ENCODE data around the gene CDC73.
"Not testable (repeated sequence)": the region's sequence is repeated elsewhere in the genome, so short reads cannot be mapped to it uniquely, and the experiment has no call there.

Gene CDC73

DNA sequence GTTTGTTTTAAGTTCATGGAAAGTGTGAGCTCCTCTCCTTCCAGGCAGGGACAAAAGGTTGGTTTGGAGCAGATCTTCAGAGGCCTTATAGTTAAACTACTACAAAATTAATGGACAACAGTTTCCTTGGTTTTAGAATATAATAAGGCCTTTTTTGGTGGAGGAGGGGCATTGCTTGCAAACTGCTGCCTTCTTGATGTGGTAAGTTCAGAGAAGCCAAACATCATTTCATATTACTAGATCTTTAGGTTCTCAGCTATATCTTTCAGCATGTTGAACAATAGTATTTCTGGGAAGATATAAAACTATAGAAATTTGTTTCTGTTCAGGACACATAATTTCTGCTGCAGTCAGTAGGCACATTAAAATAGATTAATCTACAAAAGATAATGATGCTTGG lies 162.4 kb downstream of the CDC73 start:
- FAIRE-seq (no peak), DNase-seq (ENCODE audit: insufficient read length, low spot score) (no peak)
- TF ChIP-seq POLR2A (IDR thresholded peaks at IDR 0.05; ENCODE audit: low read depth, low read length) (no peak), TAF1 (IDR thresholded peaks at IDR 0.05; ENCODE audit: low read depth, low read length) (no peak), SPI1 (IDR thresholded peaks at IDR 0.05; ENCODE audit: low read depth, low read length) (no peak), POU2F2 (IDR thresholded peaks at IDR 0.05; ENCODE audit: low read depth, low read length) (no peak), PAX5 (IDR thresholded peaks at IDR 0.05; ENCODE audit: insufficient read depth, low read length, severe bottlenecking) (no peak), POLR2AphosphoS5 (IDR thresholded peaks at IDR 0.05; ENCODE audit: low read depth, low read length) (no peak)

DNA sequence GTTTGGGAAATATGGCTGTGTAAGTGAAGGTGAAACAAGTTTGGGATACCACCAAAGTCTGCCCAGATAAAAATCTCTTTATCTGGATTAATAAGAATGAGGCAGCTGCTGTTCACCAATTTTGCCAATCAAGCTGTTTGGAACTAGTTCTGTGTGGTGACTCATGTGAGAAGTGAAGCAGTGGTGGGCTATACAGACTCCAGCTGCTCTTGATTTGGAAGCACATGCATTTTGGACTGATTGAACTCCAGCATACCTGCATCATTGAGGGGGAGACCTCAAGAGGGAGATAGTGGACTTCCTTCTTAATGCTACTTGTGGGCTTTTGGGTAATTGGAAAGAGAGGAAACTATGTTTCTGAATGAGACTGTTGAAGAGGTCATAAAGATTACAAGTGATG lies 163.8 kb downstream of the CDC73 start:
- TF ChIP-seq POLR2AphosphoS5 (IDR thresholded peaks at IDR 0.05; ENCODE audit: low read depth, low read length): no peak
- no peak for TF ChIP-seq TAF1 (IDR thresholded peaks at IDR 0.05; ENCODE audit: low read depth, low read length)
- no peak for TF ChIP-seq POLR2A (IDR thresholded peaks at IDR 0.05; ENCODE audit: low read depth, low read length)
- DNase-seq (ENCODE audit: insufficient read length, low spot score): no peak
- no peak for FAIRE-seq

DNA sequence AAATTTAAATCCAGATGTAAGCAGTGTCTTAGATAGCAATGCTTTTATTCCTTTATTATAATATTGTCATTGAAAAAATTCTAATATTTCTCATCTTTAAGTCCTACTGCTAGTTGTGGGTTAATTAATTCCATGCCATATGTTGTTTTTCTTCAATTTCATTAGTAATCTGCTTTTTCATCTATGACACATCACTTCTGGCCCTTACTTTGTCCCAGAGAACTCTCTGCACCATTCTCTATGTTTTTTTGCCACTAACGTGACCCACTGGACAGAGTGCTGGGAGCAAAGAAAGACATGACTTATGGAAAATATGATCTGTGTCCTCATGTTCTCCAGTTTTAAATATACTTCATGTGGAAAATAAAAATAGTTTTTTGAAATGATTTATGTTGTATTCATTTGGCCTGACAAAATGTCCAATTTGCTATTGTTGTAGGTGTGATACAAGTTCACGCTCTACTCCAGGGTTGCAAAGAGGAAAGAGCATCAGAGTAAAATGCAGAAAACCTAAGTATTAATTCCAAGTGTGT lies 166.8 kb downstream of the CDC73 start:
- FAIRE-seq; DNase-seq (ENCODE audit: insufficient read length, low spot score): not testable (repeated sequence)

DNA sequence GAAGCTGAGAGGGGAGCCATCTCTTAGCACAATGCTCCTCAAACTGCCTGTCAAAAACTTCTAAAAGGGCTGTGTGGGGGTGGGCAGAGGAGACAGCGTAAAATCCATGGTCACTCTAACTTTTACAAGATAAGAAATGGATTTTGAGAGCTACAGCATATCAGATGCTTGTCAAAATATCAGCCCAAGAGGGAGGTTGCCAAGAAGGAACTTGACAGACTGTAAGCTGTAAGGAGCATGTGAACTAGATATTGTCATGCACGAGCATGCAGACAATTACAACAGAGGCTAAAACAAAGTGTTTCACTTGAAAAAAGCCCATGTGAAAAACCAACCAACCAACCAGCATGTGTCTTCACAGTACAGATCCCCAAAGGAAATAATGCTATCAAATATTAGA lies 171.9 kb downstream of the CDC73 start:
- DNase-seq (ENCODE audit: insufficient read length, low spot score) (no peak), FAIRE-seq (no peak)
- TF ChIP-seq PAX5 (IDR thresholded peaks at IDR 0.05; ENCODE audit: insufficient read depth, low read length, severe bottlenecking) (no peak), SPI1 (IDR thresholded peaks at IDR 0.05; ENCODE audit: low read depth, low read length) (no peak), POLR2AphosphoS5 (IDR thresholded peaks at IDR 0.05; ENCODE audit: low read depth, low read length) (no peak)

DNA sequence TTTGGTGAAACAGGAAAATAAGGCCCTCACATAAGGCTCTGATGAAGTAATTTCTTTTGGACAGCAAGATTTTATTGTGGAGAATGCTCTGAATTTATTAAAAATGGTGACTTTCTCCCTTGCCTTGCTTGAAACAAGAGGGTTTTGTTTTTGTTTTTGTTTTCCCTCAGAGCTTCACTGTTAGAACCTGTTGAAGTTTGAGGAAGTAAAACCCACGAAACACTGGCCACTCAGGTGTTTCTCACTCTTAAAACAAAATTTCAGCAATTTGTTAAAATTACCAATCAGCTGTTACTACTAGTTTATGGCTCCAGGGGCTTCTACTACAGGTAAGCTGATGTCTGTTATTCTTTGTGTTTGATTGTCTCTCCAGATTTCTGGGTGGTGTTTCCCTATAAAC lies 177.2 kb downstream of the CDC73 start:
- TF ChIP-seq POLR2A (IDR thresholded peaks at IDR 0.05; ENCODE audit: low read depth, low read length): no peak
- no peak for TF ChIP-seq POLR2AphosphoS5 (IDR thresholded peaks at IDR 0.05; ENCODE audit: low read depth, low read length)
- no peak for TF ChIP-seq PAX5 (IDR thresholded peaks at IDR 0.05; ENCODE audit: insufficient read depth, low read length, severe bottlenecking)
- TF ChIP-seq TAF1 (IDR thresholded peaks at IDR 0.05; ENCODE audit: low read depth, low read length): no peak
- TF ChIP-seq SPI1 (IDR thresholded peaks at IDR 0.05; ENCODE audit: low read depth, low read length): no peak
- TF ChIP-seq POU2F2 (IDR thresholded peaks at IDR 0.05; ENCODE audit: low read depth, low read length): no peak
- DNase-seq (ENCODE audit: insufficient read length, low spot score) (no peak), FAIRE-seq (no peak)

DNA sequence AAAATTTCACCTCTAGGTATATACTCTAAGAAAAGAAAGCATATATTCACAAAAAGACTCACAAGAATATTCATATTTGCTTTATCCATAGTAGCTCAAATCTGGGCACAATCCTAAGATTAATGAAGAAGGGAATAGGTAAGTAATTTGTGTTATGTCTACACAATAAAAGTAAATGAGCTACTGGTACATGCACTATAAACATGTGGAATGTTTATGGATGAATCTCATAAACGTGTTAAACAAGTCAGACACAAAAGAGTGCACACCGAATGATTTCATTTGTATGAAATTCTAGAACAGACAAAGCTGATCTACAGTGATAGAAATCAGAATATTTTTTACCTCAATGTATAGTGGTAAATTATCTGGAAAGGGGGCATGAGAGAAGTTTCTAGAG lies 179.9 kb downstream of the CDC73 start:
- FAIRE-seq: no peak
- TF ChIP-seq TAF1 (IDR thresholded peaks at IDR 0.05; ENCODE audit: low read depth, low read length): no peak
- no peak for TF ChIP-seq POU2F2 (IDR thresholded peaks at IDR 0.05; ENCODE audit: low read depth, low read length)
- no peak for TF ChIP-seq POLR2A (IDR thresholded peaks at IDR 0.05; ENCODE audit: low read depth, low read length)
- TF ChIP-seq POLR2AphosphoS5 (IDR thresholded peaks at IDR 0.05; ENCODE audit: low read depth, low read length): no peak
- TF ChIP-seq SPI1 (IDR thresholded peaks at IDR 0.05; ENCODE audit: low read depth, low read length): no peak
- no peak for TF ChIP-seq PAX5 (IDR thresholded peaks at IDR 0.05; ENCODE audit: insufficient read depth, low read length, severe bottlenecking)
- no peak for DNase-seq (ENCODE audit: insufficient read length, low spot score)

DNA sequence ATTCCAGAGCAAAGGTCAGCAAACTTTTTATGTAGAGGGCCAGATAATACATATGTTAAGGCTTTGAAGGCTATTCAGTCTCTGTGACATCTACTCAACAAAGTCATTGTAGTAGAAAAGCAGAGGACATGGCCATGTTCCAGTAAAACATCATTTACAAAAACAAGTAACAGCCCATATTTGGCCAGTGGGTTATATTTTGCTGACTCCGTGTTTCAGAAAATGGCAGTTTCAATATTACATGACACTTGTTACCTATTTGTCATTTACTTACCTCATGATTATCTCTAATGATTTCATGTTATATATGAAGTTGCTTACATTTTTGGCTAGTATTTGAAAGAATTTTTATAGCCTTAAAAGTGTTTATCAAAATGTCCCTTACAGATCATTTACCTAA lies 182.0 kb downstream of the CDC73 start:
- TF ChIP-seq POU2F2 (IDR thresholded peaks at IDR 0.05; ENCODE audit: low read depth, low read length): no peak
- TF ChIP-seq TAF1 (IDR thresholded peaks at IDR 0.05; ENCODE audit: low read depth, low read length): no peak
- no peak for TF ChIP-seq POLR2AphosphoS5 (IDR thresholded peaks at IDR 0.05; ENCODE audit: low read depth, low read length)
- TF ChIP-seq POLR2A (IDR thresholded peaks at IDR 0.05; ENCODE audit: low read depth, low read length): no peak
- TF ChIP-seq SPI1 (IDR thresholded peaks at IDR 0.05; ENCODE audit: low read depth, low read length): no peak
- TF ChIP-seq PAX5 (IDR thresholded peaks at IDR 0.05; ENCODE audit: insufficient read depth, low read length, severe bottlenecking): no peak
- DNase-seq (ENCODE audit: insufficient read length, low spot score) (no peak), FAIRE-seq (no peak)
